WTC11 (cell line): ENCODE results near the gene TMEM130.

Experiments
- E2F5 ChIP-seq: sonication (generic); formaldehyde crosslinking; IDR thresholded peaks from 2 replicates; pipeline ENCODE4 v1.8.1; 2022; ENCODE audit warnings: mild to moderate bottlenecking, moderate library complexity, missing genetic modification reagents
- FOXK1 ChIP-seq: sonication (generic); formaldehyde crosslinking; IDR thresholded peaks from 2 replicates; pipeline ENCODE4 v1.8.0; 2022; ENCODE audit warnings: mild to moderate bottlenecking, moderate library complexity, missing genetic modification reagents
- NR3C1 ChIP-seq: sonication (generic); formaldehyde crosslinking; conservative IDR thresholded peaks from 2 replicates; pipeline ENCODE4 v1.8.1; 2023; ENCODE audit warnings: low read depth, mild to moderate bottlenecking, missing genetic modification reagents
- ZNF416 ChIP-seq: fragments of 250-450 bp; sonication (Bioruptor Pico); IDR thresholded peaks from 2 replicates; pipeline ENCODE4 v1.9.0; 2021; ENCODE audit warnings: mild to moderate bottlenecking, inconsistent platforms
- TF ChIP-seq, protein P1 (sequence below): sonication (generic); formaldehyde crosslinking; IDR thresholded peaks from 2 replicates; pipeline ENCODE4 v1.8.0; 2022; ENCODE audit warnings: mild to moderate bottlenecking, missing genetic modification reagents

- TF ChIP-seq FOXK1 (CRISPR knock-in tag) (no peak), NR3C1 (CRISPR knock-in tag) (no peak), ZNF416 (CRISPR knock-in tag) (no peak), E2F5 (no peak)
- TF ChIP-seq, protein P1, sequence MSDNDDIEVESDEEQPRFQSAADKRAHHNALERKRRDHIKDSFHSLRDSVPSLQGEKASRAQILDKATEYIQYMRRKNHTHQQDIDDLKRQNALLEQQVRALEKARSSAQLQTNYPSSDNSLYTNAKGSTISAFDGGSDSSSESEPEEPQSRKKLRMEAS (CRISPR knock-in tag) = no peak
Observed at GRCh38 chr7:98879979-98880315, 10.1 kb upstream of the TMEM130 start.
